ENCODE measurements around the gene PALLD. TPM values are rescaled to one million over a fixed set of nuclear protein-coding genes. Genes with fewer than 3 reads are reported as not detected.

PALLD gene
- total and polyA plus RNA-seq, 2 of the 8 experiments (the other 6 are each of a cell fraction or from before 2014, with no cell fraction given): 10.5 to 25.0 TPM

GRCh38 chr4:168489616-168490015, 7.2 kb upstream of the PALLD start (continued):
- TF ChIP-seq CEBPB (IDR thresholded peaks at IDR 0.05; ENCODE audit: low read depth, low read length) (no peak), GTF2F1 (IDR thresholded peaks at IDR 0.05; ENCODE audit: borderline replicate concordance, low read depth, low read length) (no peak), MAFK (IDR thresholded peaks at IDR 0.05; ENCODE audit: low read depth, low read length) (no peak), KDM4A (IDR thresholded peaks at IDR 0.05; ENCODE audit: low read depth, low read length, severe bottlenecking) (no peak), CHD2 (IDR thresholded peaks at IDR 0.05; ENCODE audit: low read length) (no peak), CREB1 (IDR thresholded peaks at IDR 0.05) (no peak), SIN3A (conservative IDR thresholded peaks at IDR 0.05 in 1 of 2, IDR thresholded peaks at IDR 0.05 in 1 of 2; ENCODE audit: low read depth in 1 of 2, low read length in 2 of 2) (no peak)

All from H1 (cell line).